SU-DHL-6 (cell line): ENCODE data around the gene ACP4.
"Not testable (repeated sequence)": the region's sequence is repeated elsewhere in the genome, so short reads cannot be mapped to it uniquely, and the experiment has no call there.

ENCODE experiments used
- CTCF ChIP-seq: fragments of 200-600 bp; sonication (generic); IDR thresholded peaks from one replicate; pipeline ENCODE4 v1.5.1; 2017; ENCODE audit warnings: antibody characterized with exemption, mild to moderate bottlenecking, low read length, moderate library complexity; ENCODE audit not compliant: insufficient read depth, poor library complexity, severe bottlenecking
- EZH2phosphoT487 ChIP-seq: fragments of 200-600 bp; sonication (generic), shearing (Covaris generic); conservative IDR thresholded peaks from 2 replicates; pipeline ENCODE4 v1.6.1; 2018; ENCODE audit warnings: mild to moderate bottlenecking, antibody characterized with exemption, low read length, moderate library complexity, mixed read lengths

DNA sequence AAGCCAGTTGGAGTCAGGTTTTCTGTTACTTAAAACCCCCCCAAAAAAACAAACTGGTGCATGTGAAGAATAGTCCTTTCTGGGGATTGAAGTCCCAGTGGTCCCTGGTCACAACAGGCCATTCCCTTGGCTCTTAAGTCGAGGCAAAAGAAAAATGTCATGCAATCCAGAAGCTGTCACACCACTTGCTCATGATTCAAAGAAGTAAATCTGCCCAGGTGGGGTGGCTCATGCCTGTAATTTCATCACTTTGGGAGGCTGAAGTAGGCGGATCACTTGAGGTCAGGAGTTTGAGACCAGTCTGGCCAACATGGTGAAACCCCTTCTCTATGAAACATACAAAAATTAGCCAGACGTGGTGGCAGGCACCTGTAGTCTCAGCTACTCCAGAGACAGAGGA, 28.7 kb upstream of the ACP4 start:
- not testable (repeated sequence) for TF ChIP-seq CTCF, EZH2phosphoT487
